Glomerular visceral epithelial cell (primary cell): ENCODE data around the gene LGR6.
A peak's percentile ranks its signal among the peaks of the same experiment; 100 is the strongest.
"Not testable (repeated sequence)": the region's sequence is repeated elsewhere in the genome, so short reads cannot be mapped to it uniquely, and the experiment has no call there.

Experiments used
- DNase-seq: peaks from one replicate; pipeline ENCODE4 v3.0.0-alpha.2; 2016; ENCODE audit errors: extremely low spot score

Gene LGR6

DNA sequence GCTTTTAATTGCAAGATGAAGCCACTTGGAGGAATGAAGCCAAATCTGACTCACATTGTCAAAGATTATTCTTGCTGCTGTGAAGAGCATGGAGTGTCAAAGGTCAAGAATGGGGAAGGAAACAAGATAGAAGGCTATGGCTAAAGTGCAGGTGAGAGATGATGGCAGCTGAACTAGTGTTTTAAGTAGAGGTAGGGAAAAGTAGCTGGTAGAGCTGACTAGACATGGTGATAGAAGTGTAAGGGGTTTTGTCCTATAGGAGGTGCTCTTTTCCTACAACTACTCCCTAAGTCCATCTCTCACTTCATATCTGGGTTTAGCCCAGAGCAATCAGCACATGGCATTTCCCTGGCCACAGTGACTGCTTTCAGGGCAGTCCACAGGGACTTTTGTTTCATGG is 136.3 kb downstream of the LGR6 start:
- DNase-seq, result no peak

DNA sequence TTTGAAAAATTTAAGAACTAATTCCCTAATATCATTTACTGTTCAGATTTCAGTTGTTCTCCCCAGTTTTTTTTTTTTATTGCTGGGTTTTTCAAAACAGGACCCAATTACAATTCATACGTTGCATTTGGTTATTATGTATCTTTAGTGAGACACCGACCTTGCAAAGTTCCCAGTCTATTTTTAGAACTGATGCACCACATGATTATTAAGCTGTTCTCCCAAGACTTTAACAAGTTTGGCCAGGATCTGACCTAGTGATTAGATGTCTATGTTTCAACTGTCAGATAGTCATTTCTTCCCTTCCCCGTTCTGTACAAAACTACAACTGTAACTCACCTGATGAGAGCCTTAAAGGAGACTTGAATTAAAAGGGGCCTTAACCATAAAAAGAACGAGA is 140.3 kb downstream of the LGR6 start:
- no peak for DNase-seq

DNA sequence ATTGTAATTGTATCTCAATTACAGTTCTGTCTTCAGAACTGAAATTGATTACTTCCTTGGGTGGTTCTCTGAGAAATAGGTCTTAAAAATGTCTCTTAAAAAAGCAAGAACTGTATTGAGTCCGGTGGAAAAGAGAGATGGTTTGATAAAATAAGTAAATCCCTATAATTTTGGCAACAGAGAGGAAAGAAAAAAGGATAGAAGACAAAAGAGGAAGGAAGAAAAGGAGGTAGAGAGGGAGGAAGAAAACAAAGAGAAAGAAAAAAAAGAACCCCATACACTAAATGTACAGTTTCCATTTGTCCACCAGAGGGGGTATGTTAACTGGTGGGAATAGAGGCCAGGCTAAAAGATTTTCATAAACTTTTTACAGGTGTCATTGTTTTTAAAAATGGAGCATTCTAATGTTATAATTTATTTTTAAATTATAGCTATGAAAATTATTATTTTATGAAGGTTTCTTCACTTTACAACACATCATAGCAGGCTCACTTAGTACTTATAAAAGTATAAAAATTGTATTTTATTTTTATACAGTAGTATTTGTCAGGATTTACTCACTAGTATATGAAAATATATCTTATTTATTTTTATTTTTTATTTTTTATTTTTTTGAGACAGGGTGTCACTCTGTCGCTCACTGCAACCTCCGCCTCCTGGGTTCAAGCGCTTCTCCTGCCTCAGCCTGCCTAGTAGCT is 150.2 kb downstream of the LGR6 start:
- peak; percentile 45 for DNase-seq

DNA sequence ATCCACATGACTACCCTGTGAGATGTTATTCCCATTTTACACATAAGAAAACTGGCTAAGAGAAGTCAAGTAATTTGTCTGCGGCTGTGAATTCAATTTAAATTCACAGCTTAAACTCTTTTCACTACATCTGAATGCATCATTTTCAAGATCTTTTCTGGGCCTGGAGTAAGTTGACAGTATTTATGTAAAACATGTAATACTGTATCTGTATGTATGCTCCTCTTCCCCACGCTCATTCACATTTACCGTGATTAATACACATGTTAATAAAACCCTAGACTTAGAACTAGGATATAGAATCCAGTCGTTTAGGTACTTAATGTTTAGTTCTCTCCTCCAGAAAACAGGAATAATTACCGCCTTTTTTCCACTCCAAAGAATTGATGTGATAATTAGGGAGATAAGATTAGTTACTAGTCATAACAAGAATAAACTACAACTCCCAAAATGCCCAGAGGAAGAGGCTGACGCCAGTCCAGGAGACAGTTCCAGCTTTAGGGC is 154.5 kb downstream of the LGR6 start:
- DNase-seq, result no peak

DNA sequence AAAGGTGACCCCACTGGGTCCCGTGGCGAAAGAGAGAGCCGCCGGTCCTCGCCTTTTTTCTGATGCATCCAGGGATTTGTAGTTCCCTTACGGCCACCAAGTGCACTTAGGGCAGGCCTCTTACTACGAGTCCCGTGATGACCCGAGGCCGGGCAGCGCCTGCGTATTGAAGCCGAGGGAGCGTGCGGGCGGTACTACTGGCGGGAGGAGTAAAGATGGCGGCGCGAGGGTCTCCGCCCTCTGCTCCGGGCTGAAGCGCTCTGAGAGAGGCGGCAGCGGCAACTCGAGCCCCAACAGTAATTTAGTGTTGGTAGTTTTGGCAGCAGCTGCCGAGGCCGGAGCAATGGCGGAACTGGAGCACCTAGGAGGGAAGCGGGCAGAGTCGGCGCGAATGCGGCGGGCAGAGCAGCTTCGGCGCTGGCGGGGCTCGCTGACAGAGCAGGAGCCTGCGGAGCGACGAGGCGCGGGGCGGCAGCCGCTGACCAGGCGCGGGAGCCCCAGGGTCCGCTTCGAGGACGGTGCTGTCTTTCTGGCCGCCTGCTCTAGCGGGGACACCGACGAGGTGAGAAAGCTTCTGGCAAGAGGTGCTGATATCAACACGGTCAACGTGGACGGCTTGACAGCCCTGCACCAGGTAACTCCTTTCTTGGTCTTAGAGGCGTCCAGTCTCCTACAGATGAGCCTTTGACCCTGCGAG is 155.1 kb downstream of the LGR6 start, which contains the start of gene PPP1R12B:
TSS of gene PPP1R12B (plus strand) at position 191 of the 697 bp plus-strand sequence. CDS start at position 344, 153 bp downstream.
- DNase-seq, result peak; percentile 99

DNA sequence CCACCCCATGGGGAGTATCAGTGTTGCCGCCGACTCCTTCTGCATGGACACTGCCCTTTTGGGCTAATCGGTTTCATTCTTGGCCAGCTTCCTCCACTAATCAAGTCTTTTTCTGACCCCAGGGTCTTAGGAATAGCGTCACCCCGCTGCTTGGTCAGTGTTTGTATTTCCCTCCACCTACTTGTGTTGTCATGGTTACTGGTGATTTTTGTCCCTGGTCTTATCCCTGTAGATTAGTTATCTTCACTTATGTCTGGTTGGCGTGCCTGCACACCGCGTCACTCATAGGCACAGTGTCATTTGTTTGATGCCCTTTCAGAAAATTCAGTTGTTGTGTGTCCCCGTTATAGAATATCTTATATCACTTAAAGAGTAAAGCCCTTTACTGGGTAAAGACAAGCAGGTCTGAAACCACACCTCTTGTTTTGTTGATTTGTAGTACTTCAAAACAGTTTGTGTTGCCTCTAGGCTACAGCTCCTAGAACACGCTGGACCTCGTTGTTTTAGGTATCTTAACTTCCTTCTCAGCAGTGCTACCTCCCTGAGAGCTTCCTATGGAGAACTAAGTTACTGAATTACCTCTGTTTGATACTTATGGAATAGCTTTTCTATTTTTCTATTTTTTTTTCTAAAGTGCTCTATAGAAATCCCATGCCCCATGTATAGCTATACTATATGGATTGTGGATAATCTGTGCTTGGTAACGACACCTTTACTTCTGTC is 155.8 kb downstream of the LGR6 start:
- DNase-seq, result peak; percentile 62

DNA sequence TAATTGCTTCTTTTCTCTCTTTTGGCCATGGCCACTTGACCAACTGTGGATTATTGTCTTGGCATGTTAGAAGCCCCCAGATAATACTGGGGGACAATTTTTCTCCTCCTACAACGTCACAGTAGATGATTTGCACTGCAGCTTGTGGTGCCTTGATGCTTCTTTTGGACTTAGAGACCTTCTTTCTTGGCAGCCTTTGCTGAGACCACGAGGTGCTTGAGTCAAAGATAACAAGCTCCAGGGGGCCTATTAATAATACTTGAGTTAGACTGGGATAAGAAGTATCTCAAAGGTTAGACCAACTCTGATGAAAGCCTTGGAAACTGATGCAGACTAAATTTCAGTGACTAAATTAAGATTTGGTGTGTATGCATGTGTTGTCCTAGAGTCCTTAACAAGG is 158.1 kb downstream of the LGR6 start:
- DNase-seq, result no peak

DNA sequence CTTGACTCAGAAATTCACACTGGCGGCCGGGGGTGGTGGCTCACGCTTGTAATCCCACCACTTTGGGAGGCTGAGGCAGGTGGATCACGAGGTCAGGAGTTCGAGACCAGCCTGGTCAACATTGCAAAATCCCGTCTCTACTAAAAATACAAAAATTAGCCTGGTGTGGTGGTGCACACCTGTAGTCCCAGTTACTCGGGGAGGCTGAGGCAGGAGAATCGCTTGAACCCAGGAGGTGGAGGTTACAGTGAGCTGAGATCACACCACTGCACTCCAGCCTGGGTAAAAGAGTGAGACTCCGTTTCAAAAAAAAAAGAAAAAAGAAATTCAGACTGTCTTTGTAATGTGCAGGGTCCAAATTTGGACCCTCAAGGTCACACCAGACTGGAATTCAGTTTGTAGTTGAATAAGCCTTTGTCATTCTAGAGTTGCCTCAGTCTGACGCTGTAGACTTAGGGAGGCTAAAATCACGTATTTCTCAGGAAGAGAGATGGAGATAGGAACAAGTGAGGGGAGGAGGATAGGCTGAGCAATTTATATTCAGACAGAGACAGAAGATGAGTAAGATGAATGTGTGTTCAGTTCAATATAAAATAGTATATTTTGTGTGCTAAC is 159.1 kb downstream of the LGR6 start:
- not testable (repeated sequence) for DNase-seq

DNA sequence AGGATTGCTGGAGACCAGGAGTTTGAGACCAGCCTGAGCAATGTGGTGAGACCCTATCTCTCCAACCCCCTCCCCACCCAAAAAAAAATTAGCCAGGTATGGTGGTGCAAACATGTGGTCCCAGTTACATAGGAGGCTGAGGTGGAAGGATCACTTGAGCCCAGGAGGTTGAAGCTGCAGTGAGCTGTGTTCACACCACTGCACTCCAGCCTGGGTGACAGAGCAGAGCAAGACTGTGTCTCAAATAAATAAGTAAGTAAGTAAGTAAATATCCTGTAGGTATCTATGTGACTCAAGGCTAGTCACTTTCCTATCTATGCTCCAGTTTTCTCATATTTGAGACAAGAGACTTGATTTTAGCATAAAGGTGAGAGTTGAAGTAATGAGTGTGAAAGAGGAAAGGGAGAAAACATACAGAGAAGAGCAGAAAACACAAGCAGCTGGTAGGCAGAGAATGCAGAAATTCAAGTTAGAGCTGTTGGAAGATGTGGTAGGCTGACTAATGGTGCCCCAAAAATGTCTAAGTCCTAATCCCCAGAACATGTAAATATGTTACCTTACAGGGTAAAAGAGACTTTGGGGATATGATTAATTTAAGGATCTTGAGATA is 162.4 kb downstream of the LGR6 start:
- no peak for DNase-seq

DNA sequence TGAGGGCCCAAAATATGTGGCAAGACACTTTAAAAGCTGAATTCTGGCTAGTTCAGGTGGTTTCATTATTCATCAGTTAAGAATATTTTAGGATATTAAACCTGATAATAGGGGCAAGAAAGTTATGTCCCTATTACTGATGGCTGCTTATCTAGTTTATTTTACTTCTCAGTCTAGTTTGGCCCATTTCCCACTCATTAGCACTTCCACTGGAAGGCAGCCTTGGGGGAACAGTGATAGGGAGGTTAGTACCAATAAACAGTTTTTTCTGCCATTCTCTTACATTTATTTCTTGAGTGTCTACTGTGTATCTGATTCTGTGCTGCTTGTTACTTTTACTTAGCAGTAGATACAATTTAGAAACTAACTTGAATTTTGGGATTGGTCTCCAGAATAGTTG is 163.9 kb downstream of the LGR6 start:
- no peak for DNase-seq

DNA sequence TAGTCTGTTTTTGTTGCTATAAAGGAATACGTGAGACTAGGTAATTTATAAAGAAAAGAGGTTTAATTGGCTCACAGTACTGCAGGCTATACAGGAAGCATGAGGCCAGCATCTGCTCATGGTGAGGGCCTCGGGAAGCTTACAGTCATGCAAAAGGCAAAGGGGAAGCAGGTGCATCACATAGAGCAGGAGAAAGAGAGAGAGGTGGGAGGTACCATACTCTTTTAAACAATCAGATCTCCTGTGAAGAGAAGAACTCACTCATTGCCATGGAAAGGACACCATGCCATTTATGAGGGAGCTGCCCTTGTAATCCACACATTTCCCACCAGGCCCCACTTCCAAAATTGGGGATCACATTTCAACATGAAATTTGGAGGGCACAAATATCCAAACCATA is 167.6 kb downstream of the LGR6 start:
- DNase-seq, result no peak

DNA sequence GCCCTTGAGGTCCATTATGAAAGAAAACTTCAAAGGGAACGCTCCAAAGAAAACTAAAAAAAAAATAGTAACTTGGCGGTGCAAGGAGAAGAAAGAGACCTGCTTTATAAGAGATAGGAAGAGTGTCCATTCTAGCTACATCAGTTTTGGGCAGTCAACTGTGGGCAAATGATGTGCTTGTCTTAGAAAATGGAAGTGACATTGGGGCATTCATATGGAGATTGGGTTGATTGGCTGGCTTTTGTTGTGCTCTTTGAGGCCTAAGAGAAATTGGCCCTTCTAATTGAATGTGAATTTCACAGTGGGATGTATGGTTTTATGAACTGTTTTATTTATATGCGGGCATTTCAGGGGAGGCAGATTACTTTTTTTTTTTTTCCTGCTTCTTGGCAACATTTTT is 168.1 kb downstream of the LGR6 start:
- no peak for DNase-seq

DNA sequence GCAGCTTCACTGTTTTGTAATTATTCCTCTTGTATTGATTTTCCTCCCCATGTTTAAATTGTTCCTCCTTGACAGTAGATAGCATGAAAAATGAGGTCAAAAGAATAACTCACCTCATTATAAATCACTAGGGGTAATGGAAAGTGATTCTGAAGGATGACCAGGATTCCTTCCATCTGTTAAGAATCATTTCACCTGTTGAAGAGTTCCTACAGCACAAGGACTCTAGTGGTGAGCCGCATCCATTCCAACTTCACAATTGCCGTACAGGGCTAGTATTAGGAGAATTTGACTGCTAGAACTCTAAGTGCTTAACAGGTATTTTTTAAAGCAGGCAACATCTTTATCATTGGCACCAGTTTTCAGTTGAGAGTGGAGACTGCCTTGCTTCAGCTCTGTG is 168.6 kb downstream of the LGR6 start:
- DNase-seq, result no peak

DNA sequence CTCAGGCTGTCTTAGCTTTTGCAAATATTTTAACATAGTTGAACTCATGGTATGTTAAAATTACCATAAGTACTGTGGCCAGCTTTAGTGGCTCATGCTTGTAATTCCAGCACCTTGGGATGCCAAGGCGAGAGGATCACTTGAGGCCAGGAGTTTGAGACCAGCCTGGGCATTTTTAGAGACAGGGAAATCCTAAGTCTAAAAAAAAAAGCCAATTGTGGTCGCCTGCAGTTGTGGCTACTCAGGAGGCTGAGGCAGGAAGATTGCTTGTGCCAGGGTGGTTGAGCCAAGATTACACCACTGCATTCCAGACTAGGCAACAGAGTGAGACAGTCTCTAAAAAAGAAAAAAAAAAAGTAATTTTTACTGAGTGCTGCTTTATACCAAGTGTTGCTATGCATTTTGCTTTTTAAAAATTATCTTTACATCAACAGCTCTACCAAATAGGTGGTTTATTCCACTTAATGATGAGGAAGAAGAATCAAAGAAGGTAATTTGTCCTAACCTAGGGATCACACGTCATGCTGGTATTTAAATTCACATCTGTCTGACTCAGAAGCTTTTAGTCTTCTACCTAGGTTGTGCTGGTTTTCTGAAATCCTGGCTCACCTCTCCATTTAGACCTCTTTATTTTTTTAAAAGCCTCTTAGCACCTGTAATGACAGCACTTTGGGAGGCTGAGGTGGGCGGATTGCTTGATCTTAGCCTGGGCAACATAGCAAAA is 171.7 kb downstream of the LGR6 start:
- peak; percentile 67 for DNase-seq

DNA sequence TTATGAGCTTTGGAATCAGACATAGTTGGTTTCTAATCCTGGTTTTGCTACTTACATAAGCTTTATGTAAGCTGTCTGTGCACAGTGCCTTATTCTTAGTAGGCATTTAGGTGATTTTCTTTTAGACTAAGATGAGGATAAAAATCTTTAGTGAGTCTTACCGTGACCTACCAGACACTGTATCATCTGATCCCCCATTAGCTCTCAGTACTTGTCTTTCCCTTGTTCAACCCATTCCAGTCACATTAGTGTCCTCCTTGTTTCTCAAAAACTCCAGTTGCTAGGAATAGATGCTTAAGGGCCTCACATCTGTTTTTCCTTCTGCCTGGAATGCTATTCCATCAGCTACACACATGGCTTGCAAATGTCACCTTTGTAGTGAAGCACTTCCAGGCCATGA is 173.7 kb downstream of the LGR6 start:
- DNase-seq, result no peak
